ENCODE measurements around the gene DCC.

DNA sequence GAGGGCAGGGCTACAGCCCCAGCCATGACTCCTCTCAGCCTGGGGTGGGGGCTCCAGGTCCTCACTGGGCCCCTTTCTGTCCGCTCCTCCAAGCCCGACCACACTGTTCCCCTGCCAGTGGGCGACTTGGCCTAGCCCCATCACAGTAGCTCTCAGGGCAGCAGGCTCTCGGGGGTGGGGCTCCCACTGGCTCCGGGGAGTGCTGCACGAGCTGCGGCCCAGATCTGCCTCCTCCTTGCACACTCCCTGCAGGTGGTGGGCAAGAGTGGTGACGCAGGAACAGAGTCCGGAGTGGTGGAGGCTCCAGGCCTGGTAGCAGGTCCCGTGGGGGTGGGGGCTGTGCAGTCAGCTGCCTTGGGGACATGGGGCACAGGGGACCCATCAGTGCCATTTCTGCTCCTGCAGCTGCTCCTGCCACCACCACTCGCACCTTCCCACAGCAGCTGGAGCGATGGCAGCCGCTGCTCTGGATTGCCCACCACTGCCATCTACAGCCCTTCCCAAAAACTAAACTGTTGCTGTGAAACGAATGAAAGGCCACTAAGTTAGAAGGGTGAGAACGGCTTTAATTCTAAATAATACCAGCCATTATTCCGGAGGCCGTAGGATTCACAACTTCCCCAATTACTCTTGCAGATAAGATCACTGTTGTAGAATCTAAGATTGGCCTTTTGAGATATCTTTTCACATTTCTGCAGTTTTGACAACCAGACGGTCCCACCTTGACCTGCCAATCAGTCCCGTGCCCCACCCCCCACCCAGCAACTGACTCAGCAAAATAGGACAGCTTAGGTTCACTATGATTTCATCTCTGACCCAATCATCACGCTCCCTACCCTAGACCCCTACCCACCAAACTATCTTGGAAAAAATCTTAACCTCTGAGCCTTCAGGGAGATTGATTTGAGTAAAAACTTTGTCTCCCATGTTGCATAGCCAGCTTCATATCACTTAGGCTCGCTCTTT lies 530.2 kb downstream of the DCC start:
- TF ChIP-seq, protein P1, sequence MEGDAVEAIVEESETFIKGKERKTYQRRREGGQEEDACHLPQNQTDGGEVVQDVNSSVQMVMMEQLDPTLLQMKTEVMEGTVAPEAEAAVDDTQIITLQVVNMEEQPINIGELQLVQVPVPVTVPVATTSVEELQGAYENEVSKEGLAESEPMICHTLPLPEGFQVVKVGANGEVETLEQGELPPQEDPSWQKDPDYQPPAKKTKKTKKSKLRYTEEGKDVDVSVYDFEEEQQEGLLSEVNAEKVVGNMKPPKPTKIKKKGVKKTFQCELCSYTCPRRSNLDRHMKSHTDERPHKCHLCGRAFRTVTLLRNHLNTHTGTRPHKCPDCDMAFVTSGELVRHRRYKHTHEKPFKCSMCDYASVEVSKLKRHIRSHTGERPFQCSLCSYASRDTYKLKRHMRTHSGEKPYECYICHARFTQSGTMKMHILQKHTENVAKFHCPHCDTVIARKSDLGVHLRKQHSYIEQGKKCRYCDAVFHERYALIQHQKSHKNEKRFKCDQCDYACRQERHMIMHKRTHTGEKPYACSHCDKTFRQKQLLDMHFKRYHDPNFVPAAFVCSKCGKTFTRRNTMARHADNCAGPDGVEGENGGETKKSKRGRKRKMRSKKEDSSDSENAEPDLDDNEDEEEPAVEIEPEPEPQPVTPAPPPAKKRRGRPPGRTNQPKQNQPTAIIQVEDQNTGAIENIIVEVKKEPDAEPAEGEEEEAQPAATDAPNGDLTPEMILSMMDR (IDR thresholded peaks at IDR 0.05; ENCODE audit: control extremely low read depth in 1 of 3, insufficient read depth in 1 of 3, low read depth in 1 of 3, low read length in 3 of 3), result peak; percentile 53 to 63 (median 56)
- no peak for TF ChIP-seq POLR2AphosphoS5 (IDR thresholded peaks at IDR 0.05; ENCODE audit: low read depth, low read length)
- TF ChIP-seq TBP (IDR thresholded peaks at IDR 0.05; ENCODE audit: low read depth, low read length), result no peak
- TF ChIP-seq GABPA (IDR thresholded peaks at IDR 0.05; ENCODE audit: borderline replicate concordance, insufficient read depth, low read length), result no peak
- TF ChIP-seq SP2 (IDR thresholded peaks at IDR 0.05; ENCODE audit: low read length), result no peak
- TF ChIP-seq USF2 (IDR thresholded peaks at IDR 0.05; ENCODE audit: low read length), result no peak
- peak; percentile 84 for TF ChIP-seq MAFK (IDR thresholded peaks at IDR 0.05; ENCODE audit: low read depth, low read length)
- no peak for TF ChIP-seq SIX5 (IDR thresholded peaks at IDR 0.05; ENCODE audit: low read depth, low read length)

Data from H1 (cell line).